Thymus (tissue), 11 donors: ENCODE data around the gene FAM43A. TPM values are rescaled to one million over a fixed set of nuclear protein-coding genes. Genes with fewer than 3 reads are reported as not detected.

ENCODE experiments used
- DNase-seq, 9 donors: peaks; one replicate each; pipeline ENCODE4 v3.0.0-alpha.2; 2013; ENCODE audit warnings: low spot score in 9 of 9, low read depth in 6 of 9, missing footprints in 1 of 9
- H3K27ac ChIP-seq, 2 donors: one replicate each; pipeline ENCODE4 v1.5.1; 2013; ENCODE audit warnings: control low read depth in 1 of 2, low read depth in 1 of 2, low read length in 1 of 2, mild to moderate bottlenecking in 1 of 2, moderate library complexity in 1 of 2
- H3K27me3 ChIP-seq, 2 donors: one replicate each; pipeline ENCODE4 v1.5.1; 2013; ENCODE audit warnings: low read length in 1 of 2; ENCODE audit not compliant: control insufficient read depth in 2 of 2, insufficient read depth in 1 of 2
- H3K36me3 ChIP-seq, 2 donors: one replicate each; pipeline ENCODE4 v1.5.1; 2013; ENCODE audit warnings: low read length in 1 of 2, mild to moderate bottlenecking in 1 of 2, moderate library complexity in 1 of 2; ENCODE audit not compliant: control insufficient read depth in 2 of 2, insufficient read depth in 2 of 2
- H3K4me1 ChIP-seq, 2 donors: one replicate each; pipeline ENCODE4 v1.5.1; 2013; ENCODE audit warnings: low read length in 2 of 2; ENCODE audit not compliant: control insufficient read depth in 2 of 2, insufficient read depth in 2 of 2
- H3K4me3 ChIP-seq, 2 donors: one replicate each; pipeline ENCODE4 v1.5.1; 2013; ENCODE audit warnings: low read length in 2 of 2, control low read depth in 1 of 2, mild to moderate bottlenecking in 1 of 2
- H3K9me3 ChIP-seq, 2 donors: one replicate each; pipeline ENCODE4 v1.5.1; 2013; ENCODE audit warnings: low read length in 1 of 2, mild to moderate bottlenecking in 1 of 2; ENCODE audit not compliant: control insufficient read depth in 2 of 2, insufficient read depth in 1 of 2
- WGBS: extraction: QIAGEN DNeasy Blood & Tissue Kit; methylation state at CpG from one replicate; pipeline ENCODE4 v1.1.7; 2013; 5-methylcytosine and 5-hydroxymethylcytosine counted together
- polyA plus RNA-seq: library from polyadenylated mRNA; stranded (reverse); fragments of 200-250 nt; gene quantifications from one replicate; pipeline ENCODE4 v1.2.3, GENCODE V29; 2013
- total RNA-seq: library from RNA; stranded (reverse); fragments of 120-200 nt; gene quantifications from one replicate; pipeline ENCODE4 v1.2.4, GENCODE V29; 2013
- donor health status: healthy.

FAM43A gene
- total and polyA plus RNA-seq, 2 donors = 3.7 to 6.2 TPM

DNA sequence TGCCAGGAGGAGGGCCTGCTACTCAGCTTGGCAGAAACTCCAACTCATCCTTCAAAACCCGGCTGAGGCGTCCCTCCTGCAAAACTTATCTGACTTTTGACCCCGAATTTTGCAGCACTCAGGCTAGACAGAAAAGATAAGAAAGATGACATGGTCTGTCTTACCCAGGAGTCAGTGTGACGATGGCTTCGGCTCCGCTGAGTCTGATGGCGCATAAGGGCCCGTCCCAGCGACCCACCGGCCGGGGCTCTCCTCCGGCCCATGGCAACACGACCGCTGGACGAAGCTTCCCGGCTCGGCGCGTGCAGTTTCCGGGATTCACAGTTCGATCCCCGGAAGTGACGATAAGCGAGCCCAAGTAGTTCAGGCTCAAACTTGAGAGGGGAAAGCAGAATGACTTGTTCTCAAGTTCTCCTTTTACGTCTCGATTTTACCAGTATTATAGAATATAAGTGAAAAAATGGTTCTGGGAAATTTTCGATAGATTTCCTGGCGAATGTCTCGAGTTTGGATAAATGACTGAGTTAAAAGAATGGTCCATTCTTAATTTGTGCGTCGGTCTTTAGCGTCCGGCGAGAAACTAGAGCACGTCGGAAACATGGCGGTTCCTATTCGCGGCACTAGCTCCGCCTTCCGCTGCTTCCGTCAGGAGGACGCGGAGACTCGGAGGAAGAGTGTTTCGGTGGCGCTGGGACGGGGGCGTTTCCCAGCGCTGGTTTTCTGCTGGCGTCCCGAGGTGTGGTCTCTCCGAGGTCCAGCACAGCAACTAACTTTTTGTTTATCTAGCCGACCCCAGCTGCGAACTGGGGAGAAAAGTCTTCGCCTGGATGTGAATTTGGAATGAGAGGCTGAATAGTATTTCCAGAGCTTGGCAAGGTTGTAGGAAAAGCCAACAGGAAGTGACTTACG lies 13.5 kb upstream of the FAM43A start, which contains the start of gene LSG1:
Gene LSG1, minus strand, starts transcription at position 292 of the 909 bp plus-strand sequence. Its CDS starts 29 bp downstream, at position 263.
- under 1% methylated on average over 57 of the region's 57 CpGs for WGBS
- Histone ChIP-seq H3K36me3 (peaks cover 0 to 10% of the 10 kb centered on the region in 2 donors), H3K4me1 (peaks cover 3 to 9% of the 10 kb centered on the region in 2 donors)

DNA sequence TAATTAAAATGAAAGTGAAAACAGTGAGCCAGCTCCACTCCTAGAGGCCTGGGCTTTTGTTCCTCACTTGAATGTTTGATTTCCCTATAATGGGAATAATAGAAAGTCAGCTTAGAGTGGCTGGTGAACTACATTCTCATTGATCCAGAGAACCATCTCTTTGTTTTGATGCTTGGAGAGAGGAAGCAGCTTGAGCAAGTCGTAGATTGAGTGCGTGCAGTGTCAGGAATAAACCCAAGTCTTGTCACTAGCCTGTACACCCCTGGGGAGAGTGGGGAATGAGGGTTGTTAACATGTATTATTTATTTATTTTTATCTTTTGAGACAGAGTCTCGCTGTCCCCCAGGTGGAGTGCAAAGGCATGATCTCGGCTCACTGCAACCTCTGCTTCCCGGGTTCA lies 12.8 kb upstream of the FAM43A start:
- peak overlapping the region in 1 of 2 donors; percentile 77 for H3K27ac ChIP-seq
- DNase-seq = no peak
- no peaks in the 10 kb centered on the region for H3K9me3 ChIP-seq
- H3K27me3 ChIP-seq = peaks cover 4 to 14% of the 10 kb centered on the region in 2 donors
- H3K4me1 ChIP-seq = peaks cover 3 to 9% of the 10 kb centered on the region in 2 donors
- peak overlapping the region; percentile 59 to 92 for H3K4me3 ChIP-seq
- H3K36me3 ChIP-seq = peaks cover 0 to 6% of the 10 kb centered on the region in 2 donors
- 63% methylated on average over 5 of the region's 5 CpGs for WGBS

More for the DNA sequence above, 13.5 kb upstream of the FAM43A start, which contains the start of gene LSG1:
- Histone ChIP-seq H3K4me3 (peak within 1 kb of the TSS; percentile 59 to 92), H3K9me3 (no peaks in the 10 kb centered on the region), H3K27ac (peak within 1 kb of the TSS; percentile 77 to 84), H3K27me3 (peaks cover 4 to 14% of the 10 kb centered on the region in 2 donors)
- DNase-seq = peak; percentile 87 to 98 (median 95)

DNA sequence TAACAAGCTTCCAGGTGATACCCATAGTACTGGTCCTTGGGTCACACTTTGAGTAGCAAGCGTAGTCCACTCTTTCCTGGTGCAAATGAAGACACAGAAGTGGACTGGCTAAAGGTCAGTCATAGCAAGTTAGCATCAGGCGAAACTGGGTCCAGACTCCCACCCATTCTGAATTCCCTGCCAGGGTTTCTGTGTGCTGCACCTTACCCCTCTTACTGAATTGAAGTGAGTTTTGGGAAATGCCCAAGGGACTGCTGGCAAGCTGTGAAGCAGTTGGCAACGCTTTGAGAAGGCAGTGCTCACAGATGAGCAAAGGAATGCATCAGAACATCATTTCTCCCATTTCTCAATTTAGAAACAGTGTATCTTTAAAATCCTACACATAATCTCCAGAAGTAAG lies 11.9 kb upstream of the FAM43A start:
- Histone ChIP-seq H3K9me3 (no peaks in the 10 kb centered on the region), H3K4me3 (no peak overlapping the region), H3K27me3 (peaks cover 4 to 14% of the 10 kb centered on the region in 2 donors), H3K36me3 (peaks cover 0 to 2% of the 10 kb centered on the region in 2 donors), H3K4me1 (peaks cover 3 to 9% of the 10 kb centered on the region in 2 donors), H3K27ac (no peak overlapping the region)
- no peak for DNase-seq
- WGBS = 93% methylated on average over 3 of the region's 3 CpGs

DNA sequence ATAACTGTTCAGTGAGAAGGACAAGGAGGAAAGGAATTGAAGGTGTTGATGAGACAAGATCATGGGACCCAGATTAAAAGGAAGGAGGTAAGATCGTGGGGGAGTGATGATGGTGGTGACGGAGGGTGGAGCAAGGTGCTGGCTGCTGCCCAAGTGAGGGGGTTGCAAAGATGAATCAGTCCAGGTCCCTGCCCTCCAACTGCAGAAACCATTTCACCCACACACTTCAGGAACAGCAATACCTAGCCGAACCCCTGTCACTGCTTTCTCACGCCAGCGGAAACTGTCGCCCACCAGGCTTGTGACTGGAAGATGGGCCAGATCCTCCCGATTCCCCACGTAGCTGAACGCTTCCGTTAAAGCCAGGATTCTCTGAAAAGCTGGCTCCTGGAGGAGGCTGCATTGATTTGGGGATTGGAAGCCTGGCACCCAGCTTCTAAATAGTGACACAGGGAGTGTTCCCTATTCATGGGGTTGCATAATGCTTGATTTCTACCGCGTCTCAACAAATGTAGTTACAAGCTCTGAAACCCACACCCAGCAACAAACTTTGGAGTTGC lies 10.5 kb upstream of the FAM43A start:
- Histone ChIP-seq H3K9me3 (no peaks in the 10 kb centered on the region), H3K27me3 (peaks cover 4 to 14% of the 10 kb centered on the region in 2 donors), H3K4me3 (no peak overlapping the region), H3K4me1 (peaks cover 3 to 9% of the 10 kb centered on the region in 2 donors), H3K36me3 (no peaks in the 10 kb centered on the region), H3K27ac (no peak overlapping the region)
- DNase-seq = no peak
- WGBS = 85% methylated on average over 12 of the region's 12 CpGs

DNA sequence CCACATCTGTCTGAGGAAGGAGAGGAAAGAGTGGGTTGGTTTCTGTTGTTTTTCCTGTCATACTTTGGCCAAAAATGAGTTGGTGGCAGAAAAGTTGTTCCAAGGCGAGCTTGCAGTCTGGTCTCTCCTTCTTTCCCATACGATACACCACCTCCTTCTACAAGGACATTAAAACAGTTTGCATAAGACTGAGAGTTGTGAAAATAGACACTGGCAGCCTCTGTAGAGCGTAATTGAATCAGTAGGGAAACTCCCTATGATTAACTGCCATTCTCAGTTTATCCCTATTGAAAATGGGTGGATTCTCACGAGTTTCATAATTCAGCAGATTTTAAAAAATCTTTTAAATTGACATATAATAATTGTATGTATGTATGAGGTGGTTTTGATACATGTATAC lies 10.0 kb upstream of the FAM43A start:
- Histone ChIP-seq H3K9me3 (no peaks in the 10 kb centered on the region), H3K36me3 (no peaks in the 10 kb centered on the region), H3K4me3 (no peak overlapping the region), H3K27ac (no peak overlapping the region), H3K4me1 (peaks cover 3 to 8% of the 10 kb centered on the region in 2 donors), H3K27me3 (peaks cover 4 to 14% of the 10 kb centered on the region in 2 donors)
- DNase-seq = no peak
- 91% methylated on average over 4 of the region's 4 CpGs for WGBS

DNA sequence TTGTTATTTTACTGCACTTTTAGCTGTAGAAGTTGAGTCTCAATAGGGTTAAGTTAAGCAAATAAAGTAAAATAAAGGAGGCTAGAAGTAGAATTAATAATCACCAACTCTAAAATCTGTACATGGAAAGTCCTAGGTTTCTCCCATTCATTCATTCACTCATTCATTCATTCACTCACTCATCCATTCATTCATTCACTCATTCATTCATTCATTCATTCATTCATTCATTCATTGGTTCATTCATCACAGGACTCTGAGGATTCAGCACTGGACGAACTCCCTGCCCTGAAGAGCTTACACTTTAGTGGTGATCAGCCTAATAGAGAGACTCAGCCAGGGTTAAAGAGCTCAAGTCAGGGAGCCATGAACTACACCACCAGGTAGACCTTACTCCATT lies 9.2 kb upstream of the FAM43A start:
- Histone ChIP-seq H3K4me1 (peaks cover 0 to 3% of the 10 kb centered on the region in 2 donors), H3K27me3 (peaks cover 4 to 14% of the 10 kb centered on the region in 2 donors), H3K9me3 (no peaks in the 10 kb centered on the region), H3K4me3 (no peak overlapping the region), H3K36me3 (no peaks in the 10 kb centered on the region), H3K27ac (no peak overlapping the region)
- WGBS = 94% methylated on average over 1 of the region's 1 CpG
- no peak for DNase-seq

DNA sequence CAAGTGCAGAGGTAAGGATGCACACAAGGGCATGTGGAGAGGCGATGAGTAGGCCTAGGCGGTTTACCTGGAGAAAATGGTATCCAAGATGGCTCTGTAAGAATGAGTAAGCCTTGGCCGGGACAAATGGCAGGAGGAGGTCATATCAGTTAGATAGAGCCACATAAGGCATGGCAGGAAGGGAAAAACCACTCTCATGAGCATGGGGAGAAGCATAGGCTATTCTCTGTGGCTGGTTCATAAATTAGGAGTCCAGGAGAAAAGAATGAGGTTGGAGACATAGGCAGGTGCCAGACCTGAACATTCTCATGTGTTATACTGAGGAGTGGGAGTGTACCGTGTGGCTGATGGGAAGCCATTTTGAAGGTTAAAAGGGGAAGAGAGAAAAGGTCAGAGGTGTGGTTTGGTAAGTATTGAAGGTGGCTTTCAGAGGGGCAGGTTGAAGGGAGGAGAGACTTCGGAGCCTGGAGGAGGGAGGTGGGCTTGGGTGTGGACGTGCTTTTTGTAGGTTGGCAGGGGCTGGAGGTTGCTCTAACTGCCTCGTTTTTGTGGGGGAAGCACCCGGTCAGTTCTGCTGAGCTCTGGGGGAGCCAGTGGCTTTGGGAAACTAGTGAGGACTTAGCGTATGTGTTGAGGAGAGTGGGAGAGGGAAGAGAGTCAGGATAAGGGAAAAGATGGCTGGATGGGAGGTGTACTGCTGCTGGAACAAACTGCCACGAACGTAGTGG lies 4.6 kb upstream of the FAM43A start:
- Histone ChIP-seq H3K27me3 (peaks cover 18 to 27% of the 10 kb centered on the region in 2 donors), H3K4me3 (no peak overlapping the region), H3K36me3 (no peaks in the 10 kb centered on the region), H3K27ac (no peak overlapping the region), H3K4me1 (peaks cover 0 to 16% of the 10 kb centered on the region in 2 donors), H3K9me3 (no peaks in the 10 kb centered on the region)
- WGBS = 95% methylated on average over 11 of the region's 11 CpGs
- DNase-seq = no peak

DNA sequence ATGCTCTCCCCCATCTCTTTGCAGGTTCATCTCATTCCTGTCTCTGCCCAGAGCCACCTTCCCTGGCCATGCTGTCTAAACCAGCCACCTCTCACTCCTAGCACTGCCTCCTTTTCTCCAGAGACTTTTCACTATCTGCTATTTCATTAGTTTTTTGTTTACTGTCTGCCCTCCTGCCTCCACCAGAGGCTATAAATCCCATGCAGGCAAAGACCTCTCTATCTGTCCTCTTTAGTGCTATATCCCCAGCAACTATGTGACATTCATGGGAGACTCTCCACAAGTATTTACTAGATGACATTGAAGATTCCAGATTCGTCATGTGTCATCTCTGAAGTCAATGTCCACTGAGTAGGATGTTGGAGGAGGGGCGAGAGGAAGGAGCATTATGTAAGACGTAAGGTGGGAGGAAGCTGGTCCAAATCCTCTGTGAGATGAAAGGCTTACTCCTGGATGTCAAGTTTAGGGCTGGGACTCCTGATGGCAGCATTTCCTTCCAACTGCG lies 3.4 kb upstream of the FAM43A start:
- H3K27me3 ChIP-seq = peaks cover 30 to 39% of the 10 kb centered on the region in 2 donors
- H3K9me3 ChIP-seq = peaks cover 0 to 5% of the 10 kb centered on the region in 2 donors
- WGBS = 46% methylated on average over 4 of the region's 4 CpGs
- peaks cover 6 to 26% of the 10 kb centered on the region in 2 donors for H3K4me1 ChIP-seq
- H3K36me3 ChIP-seq = no peaks in the 10 kb centered on the region
- no peak for DNase-seq
- H3K27ac ChIP-seq = no peak overlapping the region
- H3K4me3 ChIP-seq = no peak overlapping the region
